Upper lobe of left lung (tissue), 4 donors: ENCODE results near the gene ZNF81.

Experiments
- EP300 ChIP-seq, 4 donors: sonication (generic); formaldehyde crosslinking; IDR thresholded peaks; one replicate each; pipeline ENCODE4 v1.5.1; 2017; ENCODE audit warnings: antibody characterized with exemption in 4 of 4, control low read depth in 2 of 4
- TF ChIP-seq, protein P1 (sequence below), 6 experiments: fragments of 450-650 bp in 4 of 6; fragments of 200-600 bp in 2 of 6; sonication (generic) in 2 of 6; IDR thresholded peaks; one replicate each; pipeline ENCODE4 v1.5.1; 2016 to 2019; ENCODE audit warnings: antibody characterized with exemption in 6 of 6

DNA sequence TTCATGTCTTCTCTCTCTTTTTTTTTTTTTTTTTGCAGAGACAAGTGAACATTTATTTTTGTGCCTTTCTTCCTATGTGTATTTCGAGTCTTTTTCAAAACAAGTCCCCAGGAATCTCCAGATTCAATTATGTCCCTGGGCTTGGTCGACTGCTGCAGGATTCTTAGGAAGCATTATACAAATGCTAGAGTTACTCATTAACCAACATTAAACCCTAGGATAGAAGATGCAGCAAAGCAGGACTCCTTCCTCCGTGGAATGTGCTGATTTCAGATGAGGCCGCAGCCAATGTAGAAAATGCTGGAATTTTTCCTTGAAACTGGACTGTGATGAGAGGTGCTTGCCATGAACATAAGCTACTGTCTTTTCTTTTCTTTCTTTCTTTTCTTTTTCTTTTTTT, 3.4 kb downstream of the ZNF81 start:
- TF ChIP-seq, protein P1, sequence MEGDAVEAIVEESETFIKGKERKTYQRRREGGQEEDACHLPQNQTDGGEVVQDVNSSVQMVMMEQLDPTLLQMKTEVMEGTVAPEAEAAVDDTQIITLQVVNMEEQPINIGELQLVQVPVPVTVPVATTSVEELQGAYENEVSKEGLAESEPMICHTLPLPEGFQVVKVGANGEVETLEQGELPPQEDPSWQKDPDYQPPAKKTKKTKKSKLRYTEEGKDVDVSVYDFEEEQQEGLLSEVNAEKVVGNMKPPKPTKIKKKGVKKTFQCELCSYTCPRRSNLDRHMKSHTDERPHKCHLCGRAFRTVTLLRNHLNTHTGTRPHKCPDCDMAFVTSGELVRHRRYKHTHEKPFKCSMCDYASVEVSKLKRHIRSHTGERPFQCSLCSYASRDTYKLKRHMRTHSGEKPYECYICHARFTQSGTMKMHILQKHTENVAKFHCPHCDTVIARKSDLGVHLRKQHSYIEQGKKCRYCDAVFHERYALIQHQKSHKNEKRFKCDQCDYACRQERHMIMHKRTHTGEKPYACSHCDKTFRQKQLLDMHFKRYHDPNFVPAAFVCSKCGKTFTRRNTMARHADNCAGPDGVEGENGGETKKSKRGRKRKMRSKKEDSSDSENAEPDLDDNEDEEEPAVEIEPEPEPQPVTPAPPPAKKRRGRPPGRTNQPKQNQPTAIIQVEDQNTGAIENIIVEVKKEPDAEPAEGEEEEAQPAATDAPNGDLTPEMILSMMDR (IDR thresholded peaks at IDR 0.05): no peak
- TF ChIP-seq EP300 (IDR thresholded peaks at IDR 0.05): no peak
